KMS-11 (cell line): ENCODE measurements around the gene ZBTB44.
"Not testable (repeated sequence)": the region's sequence is repeated elsewhere in the genome, so short reads cannot be mapped to it uniquely, and the experiment has no call there.

Experiments used
- H2AFZ ChIP-seq: fragments of 200-600 bp; sonication (generic); 2 replicates; pipeline ENCODE4 v1.6.1; 2016; ENCODE audit warnings: antibody characterized with exemption, mixed run types, low read depth
- H3K27ac ChIP-seq: fragments of 200-600 bp; sonication (generic); 2 replicates; pipeline ENCODE4 v1.6.1; 2016; ENCODE audit warnings: mild to moderate bottlenecking, mixed run types
- H3K27me3 ChIP-seq: fragments of 200-600 bp; sonication (generic); 2 replicates; pipeline ENCODE4 v1.6.1; 2017; ENCODE audit warnings: mild to moderate bottlenecking, low read depth, mixed run types, moderate library complexity; ENCODE audit not compliant: insufficient read depth
- H3K36me3 ChIP-seq: fragments of 200-600 bp; sonication (generic); 2 replicates; pipeline ENCODE4 v1.6.1; 2017; ENCODE audit warnings: mild to moderate bottlenecking, mixed run types; ENCODE audit not compliant: insufficient read depth
- H3K4me1 ChIP-seq: fragments of 200-600 bp; sonication (generic); 2 replicates; pipeline ENCODE4 v1.6.1; 2016; ENCODE audit warnings: mild to moderate bottlenecking, low read depth, mixed run types; ENCODE audit not compliant: poor library complexity, severe bottlenecking
- H3K4me2 ChIP-seq: fragments of 200-600 bp; sonication (generic); 2 replicates; pipeline ENCODE4 v1.7.0; 2016; ENCODE audit warnings: mild to moderate bottlenecking, mixed run types
- H3K4me3 ChIP-seq: fragments of 200-600 bp; sonication (generic); IDR thresholded peaks from 2 replicates; pipeline ENCODE4 v1.6.1; 2017; ENCODE audit warnings: low read depth, low read length, mixed read lengths; ENCODE audit not compliant: insufficient read depth
- H3K79me2 ChIP-seq: fragments of 200-600 bp; sonication (generic); 2 replicates; pipeline ENCODE4 v1.6.1; 2016; ENCODE audit warnings: low read depth, mixed run types; ENCODE audit not compliant: insufficient read depth
- H3K9ac ChIP-seq: fragments of 200-600 bp; sonication (generic); 2 replicates; pipeline ENCODE4 v1.6.1; 2016; ENCODE audit warnings: mild to moderate bottlenecking, mixed run types
- H4K20me1 ChIP-seq: fragments of 200-600 bp; sonication (generic); 2 replicates; pipeline ENCODE4 v1.6.1; 2016; ENCODE audit warnings: mild to moderate bottlenecking, mixed run types; ENCODE audit not compliant: insufficient read depth
- CTCF ChIP-seq: fragments of 200-600 bp; sonication (generic); conservative IDR thresholded peaks from 2 replicates; pipeline ENCODE4 v1.6.1; 2017; ENCODE audit warnings: low read depth, mild to moderate bottlenecking, antibody characterized with exemption, low read length, moderate library complexity, mixed read lengths

ZBTB44 gene

DNA sequence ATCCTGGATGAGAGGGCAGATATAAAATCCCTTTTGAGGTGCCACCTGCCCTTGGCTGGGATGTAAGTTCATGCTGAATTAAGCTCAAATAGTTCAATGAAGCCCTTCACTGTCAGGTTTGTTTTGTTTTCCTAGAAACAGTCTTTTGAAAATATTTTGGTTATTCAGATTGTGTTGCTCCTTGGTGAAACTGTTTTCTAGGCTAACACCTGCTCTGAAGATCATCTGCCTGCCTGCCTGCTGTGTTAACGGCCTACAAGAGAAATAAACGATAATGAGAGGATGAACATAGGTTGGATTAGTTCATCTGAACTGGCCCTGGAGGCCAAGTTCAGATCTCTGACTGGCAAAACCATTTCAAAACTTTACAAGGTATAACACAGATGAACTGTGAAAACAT, 67.4 kb downstream of the ZBTB44 start:
- Histone ChIP-seq H3K9ac (no peak overlapping the region), H3K4me1 (peaks cover 11% of the 10 kb centered on the region), H3K27me3 (no peaks in the 10 kb centered on the region), H3K27ac (no peak overlapping the region), H4K20me1 (no peaks in the 10 kb centered on the region), H2AFZ (no peak overlapping the region), H3K36me3 (no peaks in the 10 kb centered on the region), H3K4me2 (no peak overlapping the region), H3K4me3 (no peak overlapping the region), H3K79me2 (no peaks in the 10 kb centered on the region)
- no peak for TF ChIP-seq CTCF

GRCh38 chr11:130246738-130247137, 68.0 kb downstream of the ZBTB44 start:
- peaks cover 11% of the 10 kb centered on the region for H3K4me1 ChIP-seq
- H3K4me2 ChIP-seq, result no peak overlapping the region
- H4K20me1 ChIP-seq, result no peaks in the 10 kb centered on the region
- no peak overlapping the region for H3K27ac ChIP-seq
- no peaks in the 10 kb centered on the region for H3K27me3 ChIP-seq
- no peak for TF ChIP-seq CTCF
- H3K9ac ChIP-seq, result no peak overlapping the region
- H3K79me2 ChIP-seq, result no peaks in the 10 kb centered on the region
- H2AFZ ChIP-seq, result no peak overlapping the region
- no peaks in the 10 kb centered on the region for H3K36me3 ChIP-seq
- H3K4me3 ChIP-seq, result no peak overlapping the region

DNA sequence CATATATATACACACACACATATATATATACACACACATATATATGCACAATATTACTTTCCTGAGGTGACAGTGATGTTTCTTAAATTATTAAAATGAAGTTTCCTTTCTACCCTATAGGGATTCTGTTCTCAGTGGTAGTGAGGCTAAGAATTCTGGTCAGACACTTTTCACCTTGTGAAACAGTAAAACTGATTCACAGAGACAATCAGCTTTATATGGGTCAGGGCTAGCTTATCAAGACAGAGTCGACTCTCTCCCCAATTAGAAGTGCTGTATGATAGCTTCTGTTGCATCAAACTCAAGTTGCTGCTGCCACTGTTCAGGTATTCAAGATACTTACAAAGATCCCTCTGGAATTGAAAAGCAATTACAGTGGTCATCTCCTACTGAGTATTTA, 68.4 kb downstream of the ZBTB44 start:
- Histone ChIP-seq H4K20me1 (no peaks in the 10 kb centered on the region), H3K36me3 (no peaks in the 10 kb centered on the region), H3K4me1 (peaks cover 11% of the 10 kb centered on the region), H3K79me2 (no peaks in the 10 kb centered on the region), H3K9ac (no peak overlapping the region), H2AFZ (no peak overlapping the region), H3K4me2 (no peak overlapping the region), H3K27me3 (no peaks in the 10 kb centered on the region), H3K4me3 (no peak overlapping the region), H3K27ac (no peak overlapping the region)
- no peak for TF ChIP-seq CTCF

GRCh38 chr11:130245375-130245774, 69.3 kb downstream of the ZBTB44 start:
- H3K4me3 ChIP-seq, H3K27me3 ChIP-seq, H3K79me2 ChIP-seq, H2AFZ ChIP-seq, H3K4me2 ChIP-seq, H3K9ac ChIP-seq, H4K20me1 ChIP-seq, H3K27ac ChIP-seq, H3K36me3 ChIP-seq: not testable (repeated sequence)
- peaks cover 11% of the 10 kb centered on the region for H3K4me1 ChIP-seq

DNA sequence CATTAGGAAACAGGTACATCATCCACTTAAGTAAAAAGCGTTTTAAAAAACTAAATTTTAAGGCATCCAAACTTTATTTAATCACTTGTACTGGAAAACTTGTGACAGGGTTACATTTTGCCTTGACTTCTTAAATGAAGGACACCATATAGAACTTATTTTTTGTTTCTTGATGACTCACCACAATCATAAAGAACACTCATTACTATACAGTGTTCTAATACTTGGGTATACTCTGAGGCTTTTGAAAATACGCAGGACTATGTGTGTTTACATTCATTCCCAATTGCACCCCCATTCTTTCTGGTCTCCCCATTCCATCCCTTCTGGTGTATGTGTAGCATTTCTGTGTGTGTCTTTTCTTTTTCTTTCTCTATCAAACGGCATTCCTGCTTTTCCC, 69.9 kb downstream of the ZBTB44 start:
- H4K20me1 ChIP-seq, result no peaks in the 10 kb centered on the region
- no peaks in the 10 kb centered on the region for H3K79me2 ChIP-seq
- H3K9ac ChIP-seq, result no peak overlapping the region
- H3K27me3 ChIP-seq, result no peaks in the 10 kb centered on the region
- H3K27ac ChIP-seq, result no peak overlapping the region
- no peak overlapping the region for H3K4me2 ChIP-seq
- H3K36me3 ChIP-seq, result no peaks in the 10 kb centered on the region
- H3K4me1 ChIP-seq, result peaks cover 11% of the 10 kb centered on the region
- TF ChIP-seq CTCF, result no peak
- no peak overlapping the region for H3K4me3 ChIP-seq
- no peak overlapping the region for H2AFZ ChIP-seq
